HepG2 (cell line): ENCODE measurements around the gene TRAF3. TPM values are rescaled to one million over a fixed set of nuclear protein-coding genes. Genes with fewer than 3 reads are reported as not detected.

Experiments used
- ATAC-seq: fragments of 200-7000 bp; cut with Tn5 transposase; 3 replicates; pipeline ENCODE4 v1.9.1; 2020; ENCODE audit warnings: mild to moderate bottlenecking, moderate library complexity
- BruUV-seq: library from RNA; stranded (reverse); fragments of 400-500 nt; replicated peaks from 2 replicates; lab custom pipeline; 2021; lab: Mats Ljungman, UMichigan
- CTCF ChIA-PET: fragments of 300-600 bp; formaldehyde crosslinking; extraction: SDS; loops from one replicate; lab custom pipeline; 2021; ENCODE audit warnings: low total read pairs, inconsistent platforms, low intra/inter-chr PET ratio; lab: Yijun Ruan, JAX
- POLR2A ChIA-PET: fragments of 350-600 bp; sonication (Branson Sonifier 250); formaldehyde crosslinking; loops from one replicate; lab custom pipeline; 2020; ENCODE audit warnings: antibody characterized with exemption, inconsistent platforms; lab: Yijun Ruan, JAX
- DNase-seq: peaks from one replicate; pipeline ENCODE4 v3.0.0-alpha.2; 2015; ENCODE audit warnings: low spot score
- FAIRE-seq: peaks from 3 replicates; lab custom pipeline; 2011; peaks lifted over from hg19 to GRCh38; lab: Jason Lieb, UNC
- H2AFZ ChIP-seq: one replicate; pipeline ENCODE4 v1.6.1; 2011; ENCODE audit warnings: low read length, inconsistent platforms
- H3K27ac ChIP-seq: fragments of 300-600 bp; 3 replicates; pipeline ENCODE4 v1.8.0; 2011; ENCODE audit warnings: mixed run types, mild to moderate bottlenecking, mixed read lengths, low read length, inconsistent platforms; ENCODE audit not compliant: insufficient read depth; ENCODE audit errors: extremely low read length
- H3K27me3 ChIP-seq, 2 experiments: fragments of 200-600 bp in 1 of 2; 2 replicates in 1 of 2; 3 replicates in 1 of 2; pipeline versions ENCODE4 v1.6.0 to v1.8.0; 2011; ENCODE audit warnings: low read length in 2 of 2, mild to moderate bottlenecking in 2 of 2, moderate library complexity in 2 of 2, inconsistent platforms in 1 of 2; ENCODE audit not compliant: insufficient read depth in 2 of 2, control insufficient read depth in 1 of 2
- H3K36me3 ChIP-seq, 2 experiments: fragments of 200-600 bp in 1 of 2; replicated peaks in 1 of 2; 2 replicates in 1 of 2; 3 replicates in 1 of 2; pipeline versions ENCODE4 v1.5.1 to v1.8.0; 2011; ENCODE audit warnings: low read length in 2 of 2, inconsistent platforms in 1 of 2; ENCODE audit not compliant: insufficient read depth in 2 of 2, control insufficient read depth in 1 of 2
- H3K4me1 ChIP-seq: 2 replicates; pipeline ENCODE4 v1.5.1; 2012; ENCODE audit warnings: low read length, inconsistent platforms; ENCODE audit not compliant: insufficient read depth
- H3K4me2 ChIP-seq: 2 replicates; pipeline ENCODE4 v1.6.0; 2011; ENCODE audit warnings: low read depth, low read length, inconsistent platforms
- H3K4me3 ChIP-seq, 3 experiments: fragments of 200-600 bp in 1 of 3; sonication (generic), shearing (Covaris generic) in 1 of 3; replicated peaks in 1 of 3; 2 replicates each; pipeline ENCODE4 v1.5.1; 2011 to 2016; ENCODE audit warnings: low read length in 3 of 3, inconsistent platforms in 2 of 3, low read depth in 2 of 3, mild to moderate bottlenecking in 2 of 3, control low read depth in 1 of 3, mixed read lengths in 1 of 3; ENCODE audit not compliant: insufficient read depth in 1 of 3
- H3K79me2 ChIP-seq: one replicate; pipeline ENCODE4 v1.6.1; 2011; ENCODE audit warnings: low read length, inconsistent platforms; ENCODE audit not compliant: insufficient read depth
- H3K9ac ChIP-seq: 2 replicates; pipeline ENCODE4 v1.6.0; 2011; ENCODE audit warnings: mild to moderate bottlenecking, low read depth, low read length, inconsistent platforms; ENCODE audit not compliant: insufficient read depth
- H3K9me3 ChIP-seq: 2 replicates; pipeline ENCODE4 v1.5.1; 2012; ENCODE audit warnings: mild to moderate bottlenecking, low read length
- H4K20me1 ChIP-seq: 2 replicates; pipeline ENCODE4 v1.6.0; 2011; ENCODE audit warnings: inconsistent platforms, mild to moderate bottlenecking, low read length, moderate library complexity; ENCODE audit not compliant: insufficient read depth
- EZH2 ChIP-seq: conservative IDR thresholded peaks from 2 replicates; pipeline ENCODE4 v1.6.1; 2012; ENCODE audit warnings: mild to moderate bottlenecking, low read depth, low read length, moderate library complexity
- KAT7 ChIP-seq: IDR thresholded peaks from 2 replicates; pipeline ENCODE4 v1.6.1; 2018; ENCODE audit warnings: borderline replicate concordance, missing compliant biosample characterization
- ONECUT2 ChIP-seq: sonication (generic); formaldehyde crosslinking; IDR thresholded peaks from 2 replicates; pipeline ENCODE4 v1.4.0; 2020; ENCODE audit warnings: missing genetic modification reagents
- RXRA ChIP-seq: sonication (generic); formaldehyde crosslinking; IDR thresholded peaks from 2 replicates; pipeline ENCODE4 v1.5.1; 2020; ENCODE audit warnings: missing genetic modification reagents
- RXRB ChIP-seq: IDR thresholded peaks from 2 replicates; pipeline ENCODE4 v1.6.1; 2016; ENCODE audit warnings: borderline replicate concordance, missing genetic modification reagents, missing compliant biosample characterization
- SETDB1 ChIP-seq: sonication (generic); formaldehyde crosslinking; IDR thresholded peaks from 2 replicates; pipeline ENCODE4 v1.5.1; 2020; ENCODE audit warnings: missing genetic modification reagents, mild to moderate bottlenecking, borderline replicate concordance
- SIX1 ChIP-seq: sonication (generic); formaldehyde crosslinking; IDR thresholded peaks from 2 replicates; pipeline ENCODE4 v1.4.0; 2020; ENCODE audit warnings: missing genetic modification reagents, borderline replicate concordance
- TBP ChIP-seq: sonication (generic); formaldehyde crosslinking; IDR thresholded peaks from 2 replicates; pipeline ENCODE4 v1.5.0; 2020; ENCODE audit warnings: missing genetic modification reagents
- ZNF142 ChIP-seq: sonication (generic); formaldehyde crosslinking; IDR thresholded peaks from 2 replicates; pipeline ENCODE4 v1.4.0; 2020; ENCODE audit warnings: missing genetic modification reagents
- ZNF619 ChIP-seq: sonication (generic); formaldehyde crosslinking; IDR thresholded peaks from 2 replicates; pipeline ENCODE4 v1.4.0; 2020; ENCODE audit warnings: mild to moderate bottlenecking, missing genetic modification reagents
- WGBS: methylation state at CpG from one replicate; pipeline ENCODE4 v1.1.6; 2017; ENCODE audit warnings: low lambda C conversion rate; 5-methylcytosine and 5-hydroxymethylcytosine counted together
- in situ Hi-C: cut with HindIII; loops from 2 replicates; pipeline ENCODE4 v1.10.0; 2017; ENCODE audit warnings: low pct_unique_long_range_greater_than_20kb; ENCODE audit not compliant: extremely low pct_ligation_motif_present
- intact Hi-C: fragments of 100-400 bp; cut with micrococcal nuclease; formaldehyde crosslinking; loops from one replicate; pipeline ENCODE4 v1.10.0; 2022; ENCODE audit not compliant: unreplicated experiment
- polyA plus RNA-seq, 8 experiments: library from polyadenylated mRNA; depleted of rRNA in 3 of 8; stranded (reverse) in 7 of 8; unstranded in 1 of 8; fragments of >200 nt; fragmentation: Illumina TruSeq in 4 of 8; extraction: Trizol in 4 of 8; gene quantifications; 2 replicates each; pipeline versions ENCODE4 v1.2.1 to v1.2.3, GENCODE V29; 2011 to 2016; ENCODE audit warnings: low read depth in 4 of 8, missing spikeins in 1 of 8, mixed read lengths in 1 of 8; ENCODE audit not compliant: insufficient read depth in 1 of 8
- total RNA-seq, 5 experiments: library from RNA; depleted of rRNA; stranded (reverse); fragments of >200 nt; fragmentation: Illumina TruSeq; extraction: Trizol; gene quantifications; 2 replicates each; pipeline ENCODE4 v1.2.3, GENCODE V29; 2016; ENCODE audit warnings: low read depth in 1 of 5
- TF ChIP-seq, protein P1 (sequence below): sonication (generic); formaldehyde crosslinking; IDR thresholded peaks from 2 replicates; pipeline ENCODE4 v1.5.1; 2020; ENCODE audit warnings: mild to moderate bottlenecking, missing genetic modification reagents

The TRAF3 gene
- total and polyA plus RNA-seq, 2 of the 13 experiments (the other 11 are each of a cell fraction or from before 2014, with no cell fraction given): 6.9 to 12.2 TPM

DNA sequence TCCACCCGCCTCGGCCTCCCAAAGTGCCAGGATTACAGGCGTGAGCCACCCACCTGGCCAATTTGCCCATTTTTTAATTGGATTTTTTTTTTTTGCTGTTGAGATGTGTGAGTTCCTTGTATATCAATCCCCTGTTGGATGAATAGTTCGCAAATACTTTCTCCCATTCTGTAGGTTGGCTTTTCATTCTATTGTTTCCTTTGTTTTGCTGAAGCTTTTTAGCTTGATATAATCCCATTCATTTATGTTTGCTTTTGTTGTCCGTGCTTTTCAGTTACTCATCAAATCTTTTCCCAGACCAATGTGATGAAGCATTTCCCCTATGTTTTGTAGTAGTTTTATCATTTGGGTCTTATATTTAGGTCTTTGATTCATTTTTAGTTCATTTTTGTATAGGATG is 36.4 kb downstream of the TRAF3 start:
- ChIA-PET CTCF (no interaction called here), POLR2A (no interaction called here)
- intact Hi-C loops (no loop called here), in situ Hi-C loops (no loop called here)
- Histone ChIP-seq H3K79me2 (no peaks in the 10 kb centered on the region), H4K20me1 (no peaks in the 10 kb centered on the region), H3K4me2 (no peak overlapping the region), H3K27ac (no peak overlapping the region), H3K4me1 (peaks cover 64% of the 10 kb centered on the region), H3K9ac (no peak overlapping the region), H3K36me3 (no peaks in the 10 kb centered on the region), H3K27me3 (no peaks in the 10 kb centered on the region), H2AFZ (no peak overlapping the region), H3K4me3 (no peak overlapping the region), H3K9me3 (no peaks in the 10 kb centered on the region)
- DNase-seq: no peak
- WGBS: 78% methylated on average over 5 of the region's 5 CpGs
- BruUV-seq: no TSS peak
- no peak for FAIRE-seq
- ATAC-seq: no peak
- TF ChIP-seq RXRB (CRISPR knock-in tag) (no peak), SETDB1 (CRISPR knock-in tag) (no peak), ONECUT2 (CRISPR knock-in tag) (no peak), KAT7 (CRISPR knock-in tag) (no peak), TBP (CRISPR knock-in tag) (no peak), ZNF619 (no peak), ZNF142 (no peak), EZH2 (no peak), SIX1 (CRISPR knock-in tag) (no peak), RXRA (CRISPR knock-in tag) (no peak)
- TF ChIP-seq, protein P1, sequence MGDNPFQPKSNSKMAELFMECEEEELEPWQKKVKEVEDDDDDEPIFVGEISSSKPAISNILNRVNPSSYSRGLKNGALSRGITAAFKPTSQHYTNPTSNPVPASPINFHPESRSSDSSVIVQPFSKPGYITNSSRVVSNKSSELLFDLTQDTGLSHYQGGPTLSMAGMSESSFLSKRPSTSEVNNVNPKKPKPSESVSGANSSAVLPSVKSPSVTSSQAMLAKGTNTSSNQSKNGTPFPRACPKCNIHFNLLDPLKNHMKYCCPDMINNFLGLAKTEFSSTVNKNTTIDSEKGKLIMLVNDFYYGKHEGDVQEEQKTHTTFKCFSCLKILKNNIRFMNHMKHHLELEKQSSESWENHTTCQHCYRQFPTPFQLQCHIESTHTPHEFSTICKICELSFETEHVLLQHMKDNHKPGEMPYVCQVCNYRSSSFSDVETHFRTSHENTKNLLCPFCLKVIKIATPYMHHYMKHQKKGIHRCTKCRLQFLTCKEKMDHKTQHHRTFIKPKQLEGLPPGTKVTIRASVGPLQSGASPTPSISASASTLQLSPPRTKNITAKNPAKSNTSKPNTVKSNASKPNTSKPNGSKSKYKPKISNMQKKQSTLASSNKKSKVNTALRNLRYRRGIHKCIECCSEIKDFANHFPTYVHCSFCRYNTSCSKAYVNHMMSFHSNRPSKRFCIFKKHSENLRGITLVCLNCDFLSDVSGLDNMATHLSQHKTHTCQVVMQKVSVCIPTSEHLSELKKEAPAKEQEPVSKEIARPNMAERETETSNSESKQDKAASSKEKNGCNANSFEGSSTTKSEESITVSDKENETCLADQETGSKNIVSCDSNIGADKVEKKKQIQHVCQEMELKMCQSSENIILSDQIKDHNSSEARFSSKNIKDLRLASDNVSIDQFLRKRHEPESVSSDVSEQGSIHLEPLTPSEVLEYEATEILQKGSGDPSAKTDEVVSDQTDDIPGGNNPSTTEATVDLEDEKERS (CRISPR knock-in tag): no peak
